Keratinocyte (primary cell): ENCODE data around the gene BORCS8. TPM values are rescaled to one million over a fixed set of nuclear protein-coding genes. Genes with fewer than 3 reads are reported as not detected.

Experiments used
- DNase-seq: peaks from one replicate; pipeline ENCODE4 v3.0.0-alpha.2; 2011; ENCODE audit warnings: low read depth, missing footprints, low spot score
- FAIRE-seq: peaks from 2 replicates; lab custom pipeline; 2011; peaks lifted over from hg19 to GRCh38; lab: Jason Lieb, UNC
- H2AFZ ChIP-seq: 2 replicates; pipeline ENCODE4 v1.6.0; 2012; ENCODE audit warnings: low read length, control low read depth, inconsistent platforms; ENCODE audit not compliant: control insufficient read depth
- H3K27ac ChIP-seq: 2 replicates; pipeline ENCODE4 v1.5.1; 2011; ENCODE audit warnings: low read length; ENCODE audit not compliant: control insufficient read depth, insufficient read depth
- H3K27me3 ChIP-seq: 3 replicates; pipeline ENCODE4 v1.6.0; 2011; ENCODE audit warnings: low read length; ENCODE audit not compliant: control insufficient read depth, insufficient read depth; ENCODE audit errors: extremely low read depth
- H3K36me3 ChIP-seq, 2 experiments: 2 replicates in 1 of 2; 3 replicates in 1 of 2; pipeline ENCODE4 v1.5.1; 2011; ENCODE audit warnings: low read length in 2 of 2, mild to moderate bottlenecking in 1 of 2; ENCODE audit not compliant: control insufficient read depth in 2 of 2, insufficient read depth in 2 of 2; ENCODE audit errors: extremely low read depth in 1 of 2
- H3K4me1 ChIP-seq: 3 replicates; pipeline ENCODE4 v1.5.1; 2011; ENCODE audit warnings: low read length; ENCODE audit not compliant: control insufficient read depth, insufficient read depth; ENCODE audit errors: extremely low read depth
- H3K4me2 ChIP-seq: 3 replicates; pipeline ENCODE4 v1.6.0; 2011; ENCODE audit warnings: low read depth, low read length; ENCODE audit not compliant: control insufficient read depth, insufficient read depth; ENCODE audit errors: extremely low read depth
- H3K4me3 ChIP-seq, 3 experiments: fragments of 200-600 bp in 1 of 3; sonication (generic) in 1 of 3; 2 replicates in 2 of 3; 3 replicates in 1 of 3; pipeline ENCODE4 v1.5.1; 2011 to 2016; ENCODE audit warnings: low read length in 3 of 3, mild to moderate bottlenecking in 3 of 3, control low read depth in 2 of 3, inconsistent platforms in 1 of 3, low read depth in 1 of 3, mixed read lengths in 1 of 3, mixed run types in 1 of 3, moderate library complexity in 1 of 3; ENCODE audit not compliant: control insufficient read depth in 2 of 3, insufficient read depth in 2 of 3; ENCODE audit errors: extremely low read depth in 1 of 3
- H3K79me2 ChIP-seq: 2 replicates; pipeline ENCODE4 v1.6.0; 2012; ENCODE audit warnings: low read length; ENCODE audit not compliant: control insufficient read depth, insufficient read depth
- H3K9ac ChIP-seq: 3 replicates; pipeline ENCODE4 v1.6.0; 2011; ENCODE audit warnings: low read length; ENCODE audit not compliant: control insufficient read depth, insufficient read depth; ENCODE audit errors: extremely low read depth
- H3K9me1 ChIP-seq: 3 replicates; pipeline ENCODE4 v1.6.0; 2011; ENCODE audit warnings: low read length; ENCODE audit not compliant: control insufficient read depth, insufficient read depth; ENCODE audit errors: extremely low read depth
- H3K9me3 ChIP-seq: 2 replicates; pipeline ENCODE4 v1.5.1; 2012; ENCODE audit warnings: low read depth, low read length; ENCODE audit not compliant: control insufficient read depth
- H4K20me1 ChIP-seq: 3 replicates; pipeline ENCODE4 v1.6.0; 2011; ENCODE audit warnings: low read length; ENCODE audit not compliant: control insufficient read depth, insufficient read depth; ENCODE audit errors: extremely low read depth
- CTCF ChIP-seq, 3 experiments: IDR thresholded peaks in 1 of 3; conservative IDR thresholded peaks in 1 of 3; optimal IDR thresholded peaks in 1 of 3; 2 replicates in 2 of 3; 3 replicates in 1 of 3; pipeline versions ENCODE3 to v1.5.1; 2011; ENCODE audit warnings: low read length in 3 of 3, mild to moderate bottlenecking in 3 of 3, moderate library complexity in 2 of 3, control low read depth in 1 of 3, inconsistent platforms in 1 of 3; ENCODE audit not compliant: insufficient read depth in 2 of 3; ENCODE audit errors: extremely low read depth in 1 of 3
- EZH2 ChIP-seq: IDR thresholded peaks from one replicate; pipeline ENCODE4 v1.6.1; 2012; ENCODE audit warnings: inconsistent platforms, mild to moderate bottlenecking, low read length, moderate library complexity
- dilution Hi-C: fragments of 300-500 bp; cut with MboI; formaldehyde crosslinking; loops from one replicate; pipeline ENCODE4 v1.7.0; 2020; ENCODE audit warnings: low sequenced_read_pairs; ENCODE audit not compliant: extremely low pct_ligation_motif_present
- polyA plus RNA-seq, 5 experiments: library from polyadenylated mRNA; depleted of rRNA in 3 of 5; stranded (reverse) in 3 of 5; stranded (forward) in 1 of 5; unstranded in 1 of 5; fragments of >200 nt; gene quantifications; 1 replicate in 1 of 5; 2 replicates in 3 of 5; 3 replicates in 1 of 5; pipeline versions ENCODE4 v1.2.1 to v1.2.3, GENCODE V29; 2011 to 2012; ENCODE audit warnings: missing spikeins in 2 of 5, low read depth in 1 of 5, low replicate concordance in 1 of 5

The BORCS8 gene
- polyA plus RNA-seq, 1 donor (not counting 4 experiments of a cell fraction or from before 2014, with no cell fraction given) = 16.3 TPM

GRCh38 chr19:19191768-19192077, 229 bp downstream of the BORCS8 start:
- dilution Hi-C loops = no loop called here
- peaks cover 48% of the 10 kb centered on the region for H3K79me2 ChIP-seq
- H3K9me1 ChIP-seq = no peaks in the 10 kb centered on the region
- DNase-seq = no peak
- H4K20me1 ChIP-seq = no peaks in the 10 kb centered on the region
- no peaks in the 10 kb centered on the region for H3K9me3 ChIP-seq
- no peak for FAIRE-seq
- peak overlapping the region; percentile 100 for H2AFZ ChIP-seq
- TF ChIP-seq EZH2 (no peak), CTCF (optimal IDR thresholded peaks at IDR 0.05 in 1 of 3, IDR thresholded peaks at IDR 0.05 in 1 of 3, conservative IDR thresholded peaks at IDR 0.05 in 1 of 3; ENCODE audit: extremely low read depth in 1 of 3, insufficient read depth in 2 of 3, low read length in 3 of 3) (no peak)
- peak overlapping the region; percentile 99 for H3K27ac ChIP-seq
- peak overlapping the region; percentile 97 to 99 (median 99) for H3K4me3 ChIP-seq
- peaks cover 3 to 14% of the 10 kb centered on the region in 2 experiments for H3K36me3 ChIP-seq
- peaks cover 14% of the 10 kb centered on the region for H3K4me1 ChIP-seq
- H3K9ac ChIP-seq = peak overlapping the region; percentile 100
- H3K27me3 ChIP-seq = no peaks in the 10 kb centered on the region
- H3K4me2 ChIP-seq = peak overlapping the region; percentile 89

GRCh38 chr19:19186742-19187141, 5.2 kb downstream of the BORCS8 start:
- no peaks in the 10 kb centered on the region for H4K20me1 ChIP-seq
- H3K4me3 ChIP-seq = no peak overlapping the region
- H3K79me2 ChIP-seq = peaks cover 36% of the 10 kb centered on the region
- FAIRE-seq (no peak), DNase-seq (no peak)
- H3K9me1 ChIP-seq = no peaks in the 10 kb centered on the region
- no peak overlapping the region for H3K4me2 ChIP-seq
- peaks cover 6% of the 10 kb centered on the region for H3K4me1 ChIP-seq
- no peak overlapping the region for H2AFZ ChIP-seq
- H3K36me3 ChIP-seq = peaks cover 0 to 16% of the 10 kb centered on the region in 2 experiments
- TF ChIP-seq EZH2 (no peak), CTCF (optimal IDR thresholded peaks at IDR 0.05 in 1 of 3, IDR thresholded peaks at IDR 0.05 in 1 of 3, conservative IDR thresholded peaks at IDR 0.05 in 1 of 3; ENCODE audit: extremely low read depth in 1 of 3, insufficient read depth in 2 of 3, low read length in 3 of 3) (no peak)
- no peaks in the 10 kb centered on the region for H3K27me3 ChIP-seq
- dilution Hi-C loops = no loop called here
- H3K27ac ChIP-seq = no peak overlapping the region
- no peak overlapping the region for H3K9ac ChIP-seq
- no peaks in the 10 kb centered on the region for H3K9me3 ChIP-seq
